ENCODE data around the gene OR52E4.

Gene OR52E4

GRCh38 chr11:5929571-5930368 is 49.3 kb downstream of the OR52E4 start:
- DNase-seq (ENCODE audit: low spot score): no peak

GRCh38 chr11:5930614-5931013 is 50.2 kb downstream of the OR52E4 start:
- DNase-seq (ENCODE audit: low spot score): no peak

GRCh38 chr11:5931061-5931460 is 50.6 kb downstream of the OR52E4 start:
- no peak for DNase-seq (ENCODE audit: low spot score)

- no peak for DNase-seq (ENCODE audit: low spot score)
Observed at GRCh38 chr11:5932671-5933070, 52.2 kb downstream of the OR52E4 start.

GRCh38 chr11:5933116-5933515 is 52.7 kb downstream of the OR52E4 start:
- DNase-seq (ENCODE audit: low spot score): no peak

All from kidney capillary endothelial cell (primary cell).